Panc1 (cell line): Measurements from ENCODE around the gene PTP4A2.

Experiments
- TF ChIP-seq, protein P1 (sequence below): fragments of 450-650 bp; IDR thresholded peaks from 2 replicates; pipeline ENCODE4 v1.5.1; 2017; ENCODE audit warnings: mild to moderate bottlenecking
- TF ChIP-seq, protein P2 (sequence below), 2 experiments: IDR thresholded peaks; 2 replicates each; pipeline ENCODE4 v1.6.1; 2011 to 2012; ENCODE audit warnings: low read depth in 2 of 2, control low read depth in 1 of 2, low read length in 1 of 2, mild to moderate bottlenecking in 1 of 2, moderate library complexity in 1 of 2; ENCODE audit not compliant: insufficient read depth in 1 of 2

DNA sequence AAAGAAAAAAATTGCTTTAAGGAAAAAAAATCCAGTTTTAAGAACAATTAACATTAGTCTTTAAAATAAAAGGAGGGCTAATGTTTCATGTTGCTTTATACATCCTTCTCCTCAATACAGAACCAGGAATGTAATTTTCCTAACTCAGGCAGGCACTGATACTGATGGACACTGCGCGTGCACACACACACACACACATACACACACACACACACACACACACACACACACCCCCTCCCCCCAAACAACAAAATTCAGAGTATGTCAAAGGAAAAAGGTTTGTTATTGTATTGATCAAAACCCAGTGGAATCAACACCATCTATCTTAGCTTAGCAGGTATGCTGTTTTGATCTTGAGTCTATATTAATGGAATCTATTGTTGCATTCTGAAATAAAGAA lies 31.6 kb downstream of the PTP4A2 start:
- TF ChIP-seq, protein P1, sequence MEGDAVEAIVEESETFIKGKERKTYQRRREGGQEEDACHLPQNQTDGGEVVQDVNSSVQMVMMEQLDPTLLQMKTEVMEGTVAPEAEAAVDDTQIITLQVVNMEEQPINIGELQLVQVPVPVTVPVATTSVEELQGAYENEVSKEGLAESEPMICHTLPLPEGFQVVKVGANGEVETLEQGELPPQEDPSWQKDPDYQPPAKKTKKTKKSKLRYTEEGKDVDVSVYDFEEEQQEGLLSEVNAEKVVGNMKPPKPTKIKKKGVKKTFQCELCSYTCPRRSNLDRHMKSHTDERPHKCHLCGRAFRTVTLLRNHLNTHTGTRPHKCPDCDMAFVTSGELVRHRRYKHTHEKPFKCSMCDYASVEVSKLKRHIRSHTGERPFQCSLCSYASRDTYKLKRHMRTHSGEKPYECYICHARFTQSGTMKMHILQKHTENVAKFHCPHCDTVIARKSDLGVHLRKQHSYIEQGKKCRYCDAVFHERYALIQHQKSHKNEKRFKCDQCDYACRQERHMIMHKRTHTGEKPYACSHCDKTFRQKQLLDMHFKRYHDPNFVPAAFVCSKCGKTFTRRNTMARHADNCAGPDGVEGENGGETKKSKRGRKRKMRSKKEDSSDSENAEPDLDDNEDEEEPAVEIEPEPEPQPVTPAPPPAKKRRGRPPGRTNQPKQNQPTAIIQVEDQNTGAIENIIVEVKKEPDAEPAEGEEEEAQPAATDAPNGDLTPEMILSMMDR = no peak
- TF ChIP-seq, protein P2, sequence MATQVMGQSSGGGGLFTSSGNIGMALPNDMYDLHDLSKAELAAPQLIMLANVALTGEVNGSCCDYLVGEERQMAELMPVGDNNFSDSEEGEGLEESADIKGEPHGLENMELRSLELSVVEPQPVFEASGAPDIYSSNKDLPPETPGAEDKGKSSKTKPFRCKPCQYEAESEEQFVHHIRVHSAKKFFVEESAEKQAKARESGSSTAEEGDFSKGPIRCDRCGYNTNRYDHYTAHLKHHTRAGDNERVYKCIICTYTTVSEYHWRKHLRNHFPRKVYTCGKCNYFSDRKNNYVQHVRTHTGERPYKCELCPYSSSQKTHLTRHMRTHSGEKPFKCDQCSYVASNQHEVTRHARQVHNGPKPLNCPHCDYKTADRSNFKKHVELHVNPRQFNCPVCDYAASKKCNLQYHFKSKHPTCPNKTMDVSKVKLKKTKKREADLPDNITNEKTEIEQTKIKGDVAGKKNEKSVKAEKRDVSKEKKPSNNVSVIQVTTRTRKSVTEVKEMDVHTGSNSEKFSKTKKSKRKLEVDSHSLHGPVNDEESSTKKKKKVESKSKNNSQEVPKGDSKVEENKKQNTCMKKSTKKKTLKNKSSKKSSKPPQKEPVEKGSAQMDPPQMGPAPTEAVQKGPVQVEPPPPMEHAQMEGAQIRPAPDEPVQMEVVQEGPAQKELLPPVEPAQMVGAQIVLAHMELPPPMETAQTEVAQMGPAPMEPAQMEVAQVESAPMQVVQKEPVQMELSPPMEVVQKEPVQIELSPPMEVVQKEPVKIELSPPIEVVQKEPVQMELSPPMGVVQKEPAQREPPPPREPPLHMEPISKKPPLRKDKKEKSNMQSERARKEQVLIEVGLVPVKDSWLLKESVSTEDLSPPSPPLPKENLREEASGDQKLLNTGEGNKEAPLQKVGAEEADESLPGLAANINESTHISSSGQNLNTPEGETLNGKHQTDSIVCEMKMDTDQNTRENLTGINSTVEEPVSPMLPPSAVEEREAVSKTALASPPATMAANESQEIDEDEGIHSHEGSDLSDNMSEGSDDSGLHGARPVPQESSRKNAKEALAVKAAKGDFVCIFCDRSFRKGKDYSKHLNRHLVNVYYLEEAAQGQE (IDR thresholded peaks at IDR 0.05; ENCODE audit: insufficient read depth in 1 of 2, low read depth in 2 of 2, low read length in 1 of 2) = no peak
